Cardiac muscle cell (in vitro differentiated cells and primary cell): ENCODE results near the gene DLG2. TPM values are rescaled to one million over a fixed set of nuclear protein-coding genes. Genes with fewer than 3 reads are reported as not detected.
"Not testable (repeated sequence)": the region's sequence is repeated elsewhere in the genome, so short reads cannot be mapped to it uniquely, and the experiment has no call there.

Experiments
- DNase-seq, 2 donors: peaks; one replicate each; pipeline versions ENCODE4 v3.0.0 to v3.0.0-alpha.2; 2010 to 2017; ENCODE audit warnings: low read depth in 1 of 2, low spot score in 1 of 2
- H3K27ac ChIP-seq: fragments of 200-600 bp; sonication (generic); 2 replicates; pipeline ENCODE4 v1.5.1; 2016
- H3K27me3 ChIP-seq: fragments of 200-600 bp; sonication (generic); 2 replicates; pipeline ENCODE4 v1.6.0; 2016; ENCODE audit warnings: control low read depth
- H3K36me3 ChIP-seq: fragments of 200-600 bp; sonication (generic); 2 replicates; pipeline ENCODE4 v1.5.1; 2016; ENCODE audit warnings: control low read depth
- H3K4me1 ChIP-seq: fragments of 200-600 bp; sonication (generic); 2 replicates; pipeline ENCODE4 v1.8.1; 2017; ENCODE audit warnings: low read depth, mild to moderate bottlenecking, mixed run types
- H3K4me3 ChIP-seq: fragments of 200-600 bp; sonication (generic); 2 replicates; pipeline ENCODE4 v1.5.1; 2016; ENCODE audit warnings: mild to moderate bottlenecking
- H3K9me3 ChIP-seq: fragments of 200-600 bp; sonication (generic); 2 replicates; pipeline ENCODE4 v1.5.1; 2017; ENCODE audit warnings: low read depth, mild to moderate bottlenecking, control low read depth
- polyA plus RNA-seq: library from polyadenylated mRNA; unstranded; fragments of >200 nt; fragmentation: Nextera tagmentation; extraction: Ambion mirVana; gene quantifications from 2 replicates; pipeline ENCODE4 v1.2.1, GENCODE V29; 2016
- total RNA-seq: library from RNA; depleted of rRNA; stranded (reverse); fragments of >200 nt; gene quantifications from 2 replicates; pipeline ENCODE4 v1.2.3, GENCODE V29; 2016
- TF ChIP-seq, protein P1 (sequence below): IDR thresholded peaks from 2 replicates; pipeline ENCODE4 v1.5.1; 2012; ENCODE audit warnings: low read depth, mild to moderate bottlenecking, low read length

The DLG2 gene
- total and polyA plus RNA-seq, 2 experiments from 2014 or later = 3.5 to 15.9 TPM

DNA sequence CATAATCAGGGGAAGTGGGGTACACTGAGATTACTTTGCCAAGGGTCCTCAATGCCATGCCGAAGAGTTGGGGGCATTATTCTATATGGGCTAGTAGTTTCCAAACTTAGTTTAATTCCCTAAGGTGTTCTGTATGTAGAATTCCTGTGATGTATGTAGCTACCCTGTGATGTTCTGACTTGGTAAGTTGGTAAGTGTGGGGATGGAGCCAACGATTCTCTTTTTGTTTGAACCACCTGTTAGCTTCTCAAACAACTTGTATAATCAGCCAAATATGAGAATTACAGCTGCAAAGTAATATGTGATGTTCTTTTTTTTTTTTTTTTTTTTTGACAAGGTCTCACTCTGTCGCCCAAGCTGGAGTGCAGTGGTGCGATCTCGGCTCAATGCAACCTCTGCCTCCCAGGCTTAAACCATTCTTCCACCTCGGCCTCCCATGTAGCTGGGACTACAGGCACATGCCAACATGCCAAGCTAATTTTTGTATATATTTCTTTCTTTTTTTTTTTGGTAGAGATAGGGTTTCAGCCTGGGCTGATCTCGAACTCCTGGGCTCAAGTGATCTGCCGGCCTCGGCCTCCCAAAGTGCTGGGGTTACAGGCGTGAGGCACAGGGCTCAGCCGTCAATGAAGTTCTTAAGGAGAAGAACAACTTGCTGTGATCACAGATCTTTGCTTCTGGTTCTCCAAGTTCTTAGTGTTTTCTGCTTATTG, 2025.8 kb downstream of the DLG2 start:
- Histone ChIP-seq H3K36me3 (no peaks in the 10 kb centered on the region), H3K4me1 (no peaks in the 10 kb centered on the region), H3K9me3 (no peaks in the 10 kb centered on the region), H3K4me3 (no peak overlapping the region), H3K27ac (no peak overlapping the region), H3K27me3 (no peaks in the 10 kb centered on the region)
- TF ChIP-seq, protein P1, sequence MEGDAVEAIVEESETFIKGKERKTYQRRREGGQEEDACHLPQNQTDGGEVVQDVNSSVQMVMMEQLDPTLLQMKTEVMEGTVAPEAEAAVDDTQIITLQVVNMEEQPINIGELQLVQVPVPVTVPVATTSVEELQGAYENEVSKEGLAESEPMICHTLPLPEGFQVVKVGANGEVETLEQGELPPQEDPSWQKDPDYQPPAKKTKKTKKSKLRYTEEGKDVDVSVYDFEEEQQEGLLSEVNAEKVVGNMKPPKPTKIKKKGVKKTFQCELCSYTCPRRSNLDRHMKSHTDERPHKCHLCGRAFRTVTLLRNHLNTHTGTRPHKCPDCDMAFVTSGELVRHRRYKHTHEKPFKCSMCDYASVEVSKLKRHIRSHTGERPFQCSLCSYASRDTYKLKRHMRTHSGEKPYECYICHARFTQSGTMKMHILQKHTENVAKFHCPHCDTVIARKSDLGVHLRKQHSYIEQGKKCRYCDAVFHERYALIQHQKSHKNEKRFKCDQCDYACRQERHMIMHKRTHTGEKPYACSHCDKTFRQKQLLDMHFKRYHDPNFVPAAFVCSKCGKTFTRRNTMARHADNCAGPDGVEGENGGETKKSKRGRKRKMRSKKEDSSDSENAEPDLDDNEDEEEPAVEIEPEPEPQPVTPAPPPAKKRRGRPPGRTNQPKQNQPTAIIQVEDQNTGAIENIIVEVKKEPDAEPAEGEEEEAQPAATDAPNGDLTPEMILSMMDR = no peak
- DNase-seq = no peak

DNA sequence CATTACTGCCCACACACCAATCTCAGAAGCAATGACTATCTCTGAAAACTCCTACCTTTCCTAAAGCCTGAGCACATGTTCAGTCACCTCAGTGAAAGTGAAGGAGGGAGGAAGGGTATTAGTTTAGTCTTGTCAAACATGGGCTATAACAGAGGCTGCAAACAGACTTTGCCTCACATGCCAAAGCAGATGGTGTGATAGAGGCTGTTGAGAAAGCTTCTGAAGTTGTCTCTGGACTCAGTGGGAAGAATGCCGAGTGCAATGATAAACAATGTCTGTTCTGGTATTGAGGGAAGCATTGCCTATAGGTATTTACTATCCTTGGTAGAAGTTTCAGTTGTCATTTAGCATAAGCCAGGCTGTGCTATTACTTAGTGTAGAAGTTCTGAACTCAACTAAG, 2026.5 kb downstream of the DLG2 start:
- Histone ChIP-seq H3K27me3 (no peaks in the 10 kb centered on the region), H3K4me3 (no peak overlapping the region), H3K9me3 (no peaks in the 10 kb centered on the region), H3K27ac (no peak overlapping the region), H3K36me3 (no peaks in the 10 kb centered on the region), H3K4me1 (no peaks in the 10 kb centered on the region)
- DNase-seq = no peak
- TF ChIP-seq, protein P1 = no peak

DNA sequence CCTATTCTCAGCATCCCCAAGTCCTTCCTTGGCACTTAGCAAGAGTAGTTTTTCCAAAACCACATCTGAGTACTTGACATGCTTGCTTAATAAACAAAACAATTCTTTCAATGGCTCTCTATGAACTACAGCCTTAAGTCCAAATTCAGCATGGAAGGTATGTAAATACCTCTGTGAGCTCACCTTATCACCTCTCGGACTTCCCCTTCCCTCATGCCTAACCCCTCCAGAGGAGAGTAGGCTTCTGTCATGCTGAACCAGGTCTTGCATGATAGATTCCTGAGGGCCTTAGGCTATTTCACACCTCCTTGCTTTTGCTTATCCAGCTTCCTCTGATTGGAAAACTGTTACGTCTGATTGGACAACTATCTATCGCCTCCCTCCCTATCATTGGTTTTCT, 2028.1 kb downstream of the DLG2 start:
- no peak for DNase-seq
- H3K4me3 ChIP-seq = no peak overlapping the region
- no peaks in the 10 kb centered on the region for H3K27me3 ChIP-seq
- TF ChIP-seq, protein P1 = no peak
- no peaks in the 10 kb centered on the region for H3K4me1 ChIP-seq
- H3K27ac ChIP-seq = no peak overlapping the region
- no peaks in the 10 kb centered on the region for H3K9me3 ChIP-seq
- no peaks in the 10 kb centered on the region for H3K36me3 ChIP-seq

DNA sequence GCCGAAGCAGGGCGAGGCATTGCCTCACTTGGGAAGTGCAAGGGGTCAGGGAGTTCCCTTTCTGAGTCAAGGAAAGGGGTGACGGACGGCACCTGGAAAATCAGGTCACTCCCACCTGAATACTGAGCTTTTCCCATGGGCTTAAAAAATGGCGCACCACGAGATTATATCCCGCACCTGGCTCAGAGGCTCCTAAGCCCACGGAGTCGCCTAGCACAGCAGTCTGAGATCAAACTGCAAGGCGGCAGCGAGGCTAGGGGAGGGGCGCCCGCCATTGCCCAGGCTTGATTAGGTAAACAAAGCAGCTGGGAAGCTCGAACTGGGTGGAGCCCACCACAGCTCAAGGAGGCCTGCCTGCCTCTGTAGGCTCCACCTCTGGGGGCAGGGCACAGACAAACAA, 2039.3 kb downstream of the DLG2 start:
- not testable (repeated sequence) for H3K4me1 ChIP-seq, H3K27me3 ChIP-seq, H3K27ac ChIP-seq, H3K36me3 ChIP-seq, DNase-seq, H3K4me3 ChIP-seq, H3K9me3 ChIP-seq

DNA sequence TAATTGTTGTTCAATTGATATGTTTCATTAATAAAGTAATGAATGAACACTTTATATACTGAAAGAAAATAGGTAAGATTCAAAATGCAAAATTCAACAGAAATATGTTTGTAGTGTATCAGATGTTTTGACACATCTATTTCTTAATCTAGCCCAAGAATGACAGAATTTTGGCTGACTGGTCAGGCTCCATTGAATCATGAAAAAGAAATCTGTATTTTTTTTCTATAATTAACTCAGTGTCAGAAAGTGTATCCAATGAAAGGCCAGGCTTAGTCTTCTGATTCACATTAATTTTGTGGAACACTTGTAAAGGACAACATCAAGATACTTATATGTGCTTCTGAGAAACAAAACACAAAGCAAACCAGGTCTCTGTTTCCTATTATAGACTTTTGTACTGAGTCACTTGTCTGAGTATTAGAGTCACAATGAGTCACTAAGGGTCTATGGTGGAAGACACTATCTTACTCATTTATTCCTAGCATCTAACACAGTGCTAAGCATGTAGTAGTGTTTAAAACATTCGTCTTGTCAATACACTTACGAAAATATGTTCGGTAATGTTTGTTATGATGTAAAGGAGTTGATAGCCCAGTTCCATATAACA, 2043.3 kb downstream of the DLG2 start:
- Histone ChIP-seq H3K27me3 (no peaks in the 10 kb centered on the region), H3K36me3 (no peaks in the 10 kb centered on the region), H3K4me1 (no peaks in the 10 kb centered on the region), H3K9me3 (no peaks in the 10 kb centered on the region), H3K4me3 (no peak overlapping the region), H3K27ac (no peak overlapping the region)
- TF ChIP-seq, protein P1 = no peak
- peak in 1 of 2 donors; percentile 2 for DNase-seq

DNA sequence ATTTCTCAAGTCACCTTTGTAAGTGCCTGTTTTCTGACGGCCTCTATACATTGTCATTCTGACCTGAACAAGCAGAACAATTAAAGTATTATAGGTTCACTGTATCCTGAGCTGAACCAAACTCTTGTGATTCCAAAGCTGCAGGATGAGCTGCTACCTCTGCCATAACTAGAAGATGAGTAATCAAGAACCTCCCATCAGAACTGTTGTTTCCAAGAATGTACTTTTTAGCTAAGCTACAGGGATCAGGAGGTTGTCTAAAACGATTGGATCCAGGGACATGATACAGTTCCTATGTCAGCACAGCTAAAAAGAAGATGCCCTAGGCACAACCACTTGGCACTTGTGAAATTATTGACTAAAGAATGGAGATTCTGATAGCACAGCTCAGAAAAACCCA, 2052.6 kb downstream of the DLG2 start:
- no peak for DNase-seq

More for the DNA sequence above, 2052.6 kb downstream of the DLG2 start:
- Histone ChIP-seq H3K9me3 (no peaks in the 10 kb centered on the region), H3K36me3 (no peaks in the 10 kb centered on the region), H3K27me3 (no peaks in the 10 kb centered on the region), H3K4me1 (no peaks in the 10 kb centered on the region), H3K4me3 (no peak overlapping the region), H3K27ac (no peak overlapping the region)
- TF ChIP-seq, protein P1 = no peak
